OCI-LY1 (cell line): Measurements from ENCODE around the gene ITPKC.

Experiments
- EZH2 ChIP-seq: fragments of 200-600 bp; sonication (generic), shearing (Covaris generic); IDR thresholded peaks from 2 replicates; pipeline ENCODE4 v1.8.0; 2017; ENCODE audit warnings: borderline replicate concordance, mixed run types, mild to moderate bottlenecking, antibody characterized with exemption, low read length, moderate library complexity, mixed read lengths
- TF ChIP-seq, protein P1 (sequence below): fragments of 200-600 bp; sonication (generic), shearing (Covaris generic); IDR thresholded peaks from 2 replicates; pipeline ENCODE4 v1.5.1; 2017; ENCODE audit warnings: mild to moderate bottlenecking, antibody characterized with exemption, low read length, moderate library complexity, mixed read lengths

DNA sequence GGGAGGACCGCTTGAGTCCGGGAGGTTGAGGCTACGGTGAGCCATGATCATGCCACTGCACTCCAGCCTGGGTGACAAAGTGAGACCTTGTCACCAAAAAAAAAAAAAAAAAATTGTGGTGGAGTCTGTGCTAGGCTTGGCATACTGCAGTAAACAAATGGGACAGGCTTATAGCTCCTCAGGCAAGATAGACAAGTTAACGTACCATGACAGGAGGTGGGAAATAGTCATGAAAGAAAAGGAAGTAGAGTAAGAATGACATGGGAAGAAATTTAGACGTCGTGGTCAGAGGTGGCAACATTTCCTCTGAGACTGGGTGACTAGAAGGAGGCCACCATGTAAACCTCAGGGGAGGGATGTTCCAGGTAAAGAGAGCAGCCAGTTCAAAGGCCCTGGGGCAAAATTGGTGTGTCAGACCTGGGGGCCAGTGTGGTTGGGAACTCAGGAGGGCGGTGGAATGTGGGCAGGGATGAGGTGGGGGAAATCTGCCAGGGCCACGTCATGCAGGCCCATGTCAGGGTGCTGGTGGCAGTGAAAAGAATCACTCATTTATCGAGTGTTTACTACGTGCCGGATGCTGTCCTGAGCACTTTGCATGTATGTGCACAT lies 39.7 kb downstream of the ITPKC start:
- TF ChIP-seq, protein P1, sequence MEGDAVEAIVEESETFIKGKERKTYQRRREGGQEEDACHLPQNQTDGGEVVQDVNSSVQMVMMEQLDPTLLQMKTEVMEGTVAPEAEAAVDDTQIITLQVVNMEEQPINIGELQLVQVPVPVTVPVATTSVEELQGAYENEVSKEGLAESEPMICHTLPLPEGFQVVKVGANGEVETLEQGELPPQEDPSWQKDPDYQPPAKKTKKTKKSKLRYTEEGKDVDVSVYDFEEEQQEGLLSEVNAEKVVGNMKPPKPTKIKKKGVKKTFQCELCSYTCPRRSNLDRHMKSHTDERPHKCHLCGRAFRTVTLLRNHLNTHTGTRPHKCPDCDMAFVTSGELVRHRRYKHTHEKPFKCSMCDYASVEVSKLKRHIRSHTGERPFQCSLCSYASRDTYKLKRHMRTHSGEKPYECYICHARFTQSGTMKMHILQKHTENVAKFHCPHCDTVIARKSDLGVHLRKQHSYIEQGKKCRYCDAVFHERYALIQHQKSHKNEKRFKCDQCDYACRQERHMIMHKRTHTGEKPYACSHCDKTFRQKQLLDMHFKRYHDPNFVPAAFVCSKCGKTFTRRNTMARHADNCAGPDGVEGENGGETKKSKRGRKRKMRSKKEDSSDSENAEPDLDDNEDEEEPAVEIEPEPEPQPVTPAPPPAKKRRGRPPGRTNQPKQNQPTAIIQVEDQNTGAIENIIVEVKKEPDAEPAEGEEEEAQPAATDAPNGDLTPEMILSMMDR: no peak
- TF ChIP-seq EZH2: no peak
